SK-N-SH treated with all-trans-retinoic acid at 6 μM for 48 hours (cell line): ENCODE data around the gene EIF2S3B.

Source experiments
- BACH2 ChIP-seq: fragments of 250-450 bp; sonication (Bioruptor Pico); IDR thresholded peaks from 2 replicates; pipeline ENCODE4 v1.9.0; 2021; ENCODE audit warnings: mild to moderate bottlenecking, borderline replicate concordance
- CSDC2 ChIP-seq: fragments of 250-450 bp; sonication (Bioruptor Pico); IDR thresholded peaks from 2 replicates; pipeline ENCODE4 v1.5.0; 2020; ENCODE audit warnings: mild to moderate bottlenecking, moderate library complexity
- SNAI2 ChIP-seq: fragments of 250-450 bp; sonication (Bioruptor Pico); IDR thresholded peaks from 2 replicates; pipeline ENCODE4 v1.5.0; 2020; ENCODE audit warnings: mild to moderate bottlenecking, moderate library complexity
- ZFP3 ChIP-seq: fragments of 250-450 bp; sonication (Bioruptor Pico); IDR thresholded peaks from 2 replicates; pipeline ENCODE4 v1.5.0; 2020; ENCODE audit warnings: mild to moderate bottlenecking, moderate library complexity
- ZNF70 ChIP-seq: fragments of 450-650 bp; formaldehyde crosslinking; IDR thresholded peaks from 2 replicates; pipeline ENCODE4 v1.5.0; 2020; ENCODE audit warnings: mild to moderate bottlenecking, moderate library complexity

DNA sequence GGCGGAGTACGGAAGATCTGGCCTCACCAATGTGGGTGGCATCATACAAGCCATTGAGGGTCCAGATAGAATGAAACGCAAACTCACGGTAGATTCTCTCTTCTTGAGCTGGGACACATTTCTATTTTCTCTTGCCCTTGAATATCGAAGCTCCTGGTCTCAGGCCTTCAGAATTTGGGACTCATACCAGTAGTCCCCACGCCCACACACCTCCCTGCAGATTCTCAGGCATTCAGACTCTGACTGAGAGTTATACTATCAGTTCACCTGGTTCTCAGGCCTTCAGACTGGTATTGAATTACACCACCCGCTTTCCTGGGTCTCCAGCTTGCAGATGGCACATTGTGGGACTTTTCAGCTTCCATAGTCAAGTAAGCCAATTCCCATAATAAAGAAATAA lies 37.8 kb downstream of the EIF2S3B start:
- TF ChIP-seq ZFP3 (CRISPR knock-in tag) (no peak), ZNF70 (CRISPR knock-in tag) (no peak), SNAI2 (CRISPR knock-in tag) (no peak), CSDC2 (CRISPR knock-in tag) (no peak), BACH2 (CRISPR knock-in tag) (no peak)
